HuH-7 (cell line): ENCODE measurements around the gene SIAH3.

ENCODE experiments used
- DNase-seq: peaks from one replicate; pipeline ENCODE4 v3.0.0; 2011; ENCODE audit warnings: low spot score

SIAH3 gene

GRCh38 chr13:45823583-45823982, 28.0 kb downstream of the SIAH3 start:
- peak; percentile 16 for DNase-seq

- no peak for DNase-seq
Observed at GRCh38 chr13:45821811-45822210, 29.7 kb downstream of the SIAH3 start.

- no peak for DNase-seq
Observed at GRCh38 chr13:45820106-45820838, 31.3 kb downstream of the SIAH3 start.

GRCh38 chr13:45817833-45818232, 33.7 kb downstream of the SIAH3 start:
- no peak for DNase-seq

- no peak for DNase-seq
Observed at GRCh38 chr13:45816427-45816826, 35.1 kb downstream of the SIAH3 start.

- no peak for DNase-seq
Observed at GRCh38 chr13:45812695-45813372, 38.7 kb downstream of the SIAH3 start.

- no peak for DNase-seq
Observed at GRCh38 chr13:45811891-45812694, 39.5 kb downstream of the SIAH3 start.

- no peak for DNase-seq
Observed at GRCh38 chr13:45809801-45810394, 41.7 kb downstream of the SIAH3 start.

- DNase-seq, result no peak
Observed at GRCh38 chr13:45808925-45809324, 42.6 kb downstream of the SIAH3 start.

GRCh38 chr13:45807520-45808099, 43.9 kb downstream of the SIAH3 start:
- DNase-seq, result peak; percentile 66

GRCh38 chr13:45800485-45800884, 51.1 kb downstream of the SIAH3 start:
- no peak for DNase-seq

- no peak for DNase-seq
Observed at GRCh38 chr13:45799451-45799850, 52.1 kb downstream of the SIAH3 start.

GRCh38 chr13:45798851-45799250, 52.7 kb downstream of the SIAH3 start:
- DNase-seq, result no peak

GRCh38 chr13:45796426-45797235, 54.9 kb downstream of the SIAH3 start:
- no peak for DNase-seq

GRCh38 chr13:45792827-45793303, 58.7 kb downstream of the SIAH3 start:
- DNase-seq, result no peak

GRCh38 chr13:45788011-45788410, 63.5 kb downstream of the SIAH3 start:
- no peak for DNase-seq

- no peak for DNase-seq
Observed at GRCh38 chr13:45787346-45787745, 64.2 kb downstream of the SIAH3 start.

GRCh38 chr13:45786293-45786920, 65.1 kb downstream of the SIAH3 start:
- no peak for DNase-seq

GRCh38 chr13:45784755-45785675, 66.5 kb downstream of the SIAH3 start:
- DNase-seq, result no peak
